Endothelial cell of umbilical vein (primary cell): Measurements from ENCODE around the gene EPN1. TPM values are rescaled to one million over a fixed set of nuclear protein-coding genes. Genes with fewer than 3 reads are reported as not detected.
A peak's percentile ranks its signal among the peaks of the same experiment; 100 is the strongest.

Experiments
- BruUV-seq: library from RNA; stranded (reverse); fragments of 400-500 nt; replicated peaks from 2 replicates; lab custom pipeline; 2021; lab: Mats Ljungman, UMichigan
- CTCF ChIA-PET: fragments of 300-600, 350-600 bp; sonication (Branson Sonifier 250); formaldehyde crosslinking; loops from one replicate; lab custom pipeline; 2021; ENCODE audit warnings: antibody characterized with exemption, inconsistent platforms; lab: Charles Lee
- POLR2A ChIA-PET: fragments of 300-600, 350-600 bp; sonication (Branson Sonifier 250); formaldehyde crosslinking; loops from one replicate; lab custom pipeline; 2021; ENCODE audit warnings: antibody characterized with exemption, inconsistent platforms; lab: Charles Lee
- DNase-seq: peaks from one replicate; pipeline ENCODE4 v3.0.0-alpha.2; 2011; ENCODE audit warnings: low read depth, low spot score
- FAIRE-seq: peaks from 2 replicates; lab custom pipeline; 2011; peaks lifted over from hg19 to GRCh38; lab: Jason Lieb, UNC
- H2AFZ ChIP-seq: 2 replicates; pipeline ENCODE4 v1.6.0; 2012; ENCODE audit warnings: low read depth, low read length, control low read depth, inconsistent platforms
- H3K27ac ChIP-seq: 2 replicates; pipeline ENCODE4 v1.5.1; 2011; ENCODE audit warnings: low read depth, mild to moderate bottlenecking, control low read depth, low read length, moderate library complexity; ENCODE audit not compliant: insufficient read depth
- H3K27me3 ChIP-seq, 2 experiments: 2 replicates each; pipeline versions ENCODE4 v1.6.0 to v1.6.1; 2011; ENCODE audit warnings: low read length in 2 of 2, mixed read lengths in 1 of 2; ENCODE audit not compliant: control insufficient read depth in 2 of 2, insufficient read depth in 2 of 2
- H3K36me3 ChIP-seq, 2 experiments: 2 replicates in 1 of 2; 3 replicates in 1 of 2; pipeline ENCODE4 v1.5.1; 2011; ENCODE audit warnings: low read length in 2 of 2, mild to moderate bottlenecking in 1 of 2, moderate library complexity in 1 of 2; ENCODE audit not compliant: control insufficient read depth in 2 of 2, insufficient read depth in 2 of 2; ENCODE audit errors: extremely low read depth in 1 of 2
- H3K4me1 ChIP-seq: 3 replicates; pipeline ENCODE4 v1.5.1; 2011; ENCODE audit warnings: mild to moderate bottlenecking, low read length; ENCODE audit not compliant: control insufficient read depth, insufficient read depth; ENCODE audit errors: extremely low read depth
- H3K4me2 ChIP-seq: 2 replicates; pipeline ENCODE4 v1.6.1; 2011; ENCODE audit warnings: low read length, control low read depth, mixed read lengths; ENCODE audit not compliant: insufficient read depth
- H3K4me3 ChIP-seq, 3 experiments: fragments of 200-600 bp in 1 of 3; sonication (generic), shearing (Covaris generic) in 1 of 3; replicated peaks in 1 of 3; 2 replicates each; pipeline ENCODE4 v1.5.1; 2011 to 2016; ENCODE audit warnings: control low read depth in 3 of 3, low read length in 3 of 3, mild to moderate bottlenecking in 2 of 3, inconsistent platforms in 1 of 3, low read depth in 1 of 3, moderate library complexity in 1 of 3; ENCODE audit not compliant: insufficient read depth in 1 of 3
- H3K79me2 ChIP-seq: 2 replicates; pipeline ENCODE4 v1.6.0; 2012; ENCODE audit warnings: low read length, inconsistent platforms; ENCODE audit not compliant: control insufficient read depth, insufficient read depth
- H3K9ac ChIP-seq: replicated peaks from 2 replicates; pipeline ENCODE3; 2011; ENCODE audit warnings: low read length, control low read depth; ENCODE audit not compliant: insufficient read depth; ENCODE audit errors: extremely low read depth
- H3K9me1 ChIP-seq: replicated peaks from 3 replicates; pipeline ENCODE4 v1.6.0; 2011; ENCODE audit warnings: mild to moderate bottlenecking, low read length; ENCODE audit not compliant: control insufficient read depth, insufficient read depth; ENCODE audit errors: extremely low read depth
- H3K9me3 ChIP-seq: replicated peaks from 2 replicates; pipeline ENCODE4 v1.5.1; 2012; ENCODE audit warnings: low read length, inconsistent platforms; ENCODE audit not compliant: control insufficient read depth, insufficient read depth
- H4K20me1 ChIP-seq: replicated peaks from 2 replicates; pipeline ENCODE3; 2011; ENCODE audit warnings: mild to moderate bottlenecking, low read length; ENCODE audit not compliant: control insufficient read depth, insufficient read depth; ENCODE audit errors: extremely low read depth
- EZH2 ChIP-seq: IDR thresholded peaks from 2 replicates; pipeline ENCODE4 v1.6.1; 2012; ENCODE audit warnings: borderline replicate concordance, low read depth, mild to moderate bottlenecking, moderate library complexity, low read length, inconsistent platforms; ENCODE audit not compliant: severe bottlenecking
- FOS ChIP-seq: IDR thresholded peaks from 2 replicates; pipeline ENCODE4 v1.6.1; 2011; ENCODE audit warnings: mild to moderate bottlenecking, low read length, moderate library complexity, borderline replicate concordance; ENCODE audit not compliant: insufficient read depth
- GATA2 ChIP-seq: IDR thresholded peaks from 2 replicates; pipeline ENCODE4 v1.7.0; 2011; ENCODE audit warnings: low read depth, mild to moderate bottlenecking, moderate library complexity, mixed read lengths, low read length; ENCODE audit not compliant: insufficient read length, insufficient read depth
- JUN ChIP-seq: IDR thresholded peaks from 2 replicates; pipeline ENCODE4 v1.6.1; 2011; ENCODE audit warnings: borderline replicate concordance, low read depth; ENCODE audit not compliant: insufficient read length, insufficient read depth
- MYC ChIP-seq: IDR thresholded peaks from one replicate; pipeline ENCODE4 v1.6.1; 2011; ENCODE audit warnings: mild to moderate bottlenecking, low read depth, low read length
- POLR2A ChIP-seq: IDR thresholded peaks from 2 replicates; pipeline ENCODE4 v1.6.1; 2012; ENCODE audit warnings: low read depth, mild to moderate bottlenecking, control low read depth, low read length
- POLR2AphosphoS5 ChIP-seq: IDR thresholded peaks from 2 replicates; pipeline ENCODE4 v1.6.1; 2012; ENCODE audit warnings: low read depth, mild to moderate bottlenecking, control low read depth, low read length, moderate library complexity; ENCODE audit not compliant: insufficient read depth
- dilution Hi-C: fragments of 300-500 bp; cut with MboI; formaldehyde crosslinking; loops from one replicate; pipeline ENCODE4 v1.15.0; 2019; ENCODE audit warnings: low sequenced_read_pairs; ENCODE audit not compliant: extremely low pct_ligation_motif_present
- intact Hi-C: fragments of 100-400 bp; cut with micrococcal nuclease; formaldehyde crosslinking; loops from one replicate; pipeline ENCODE4 v1.10.0; 2022
- polyA plus RNA-seq, 4 experiments: library from polyadenylated mRNA; depleted of rRNA in 3 of 4; stranded (reverse) in 3 of 4; unstranded in 1 of 4; fragments of >200 nt; gene quantifications; 2 replicates each; pipeline versions ENCODE4 v1.2.1 to v1.2.3, GENCODE V29; 2011 to 2012; ENCODE audit warnings: missing spikeins in 1 of 4
- total RNA-seq: library from RNA; stranded (reverse); gene quantifications from 2 replicates; pipeline ENCODE4 v1.2.3, GENCODE V29; 2021
- TF ChIP-seq, protein P1 (sequence below): IDR thresholded peaks from 2 replicates; pipeline ENCODE4 v1.6.1; 2011; ENCODE audit not compliant: insufficient read depth, insufficient read length
- TF ChIP-seq, protein P2 (sequence below), 2 donors: IDR thresholded peaks; 1 replicate in 1 of 2; 2 replicates in 1 of 2; pipeline ENCODE4 v1.5.1; 2011; ENCODE audit warnings: low read length in 2 of 2, mild to moderate bottlenecking in 2 of 2, moderate library complexity in 2 of 2, control low read depth in 1 of 2, inconsistent platforms in 1 of 2, low read depth in 1 of 2; ENCODE audit not compliant: insufficient read depth in 1 of 2; ENCODE audit errors: extremely low read depth in 1 of 2

EPN1 gene
- total and polyA plus RNA-seq, 2 donors (not counting 3 experiments of a cell fraction or from before 2014, with no cell fraction given), result 87.2 to 138 TPM

DNA sequence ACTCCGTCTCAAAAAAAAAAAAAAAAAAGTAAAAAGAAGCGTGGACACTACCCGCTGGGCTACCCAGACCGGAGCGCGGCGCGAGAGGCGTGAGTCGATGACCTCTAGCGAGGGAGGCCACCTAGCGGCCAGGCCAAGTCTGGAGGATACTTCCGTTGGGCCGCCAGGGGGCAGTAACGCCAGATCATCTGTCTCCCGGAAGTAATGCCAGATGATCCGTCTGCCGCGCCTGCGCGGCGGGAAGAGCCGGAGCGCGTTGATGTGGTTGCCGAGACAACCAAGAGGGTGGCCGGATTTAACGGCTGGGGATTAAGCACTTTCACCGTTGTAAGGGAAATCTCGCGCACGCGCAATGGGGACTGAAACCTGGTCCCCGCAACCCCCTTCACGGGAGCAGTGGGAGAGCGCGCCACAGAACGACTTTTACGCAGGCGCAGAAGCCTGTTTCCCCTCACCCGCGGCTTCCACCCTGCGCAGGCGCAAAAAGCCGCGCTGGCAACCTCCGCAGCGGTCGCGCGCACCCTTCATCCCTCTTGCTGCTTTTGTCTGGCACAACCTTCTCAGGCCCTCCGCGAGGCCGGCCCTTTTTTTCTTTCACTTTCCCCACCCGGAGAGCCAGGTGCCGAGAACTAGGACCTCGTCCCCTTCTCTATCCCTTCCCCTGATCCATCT is 21.2 kb upstream of the EPN1 start:
- intact Hi-C loops (loop anchor here (1.0 to 10.0 kb wide), 7 partner anchors 13 to 1189 kb away; partner anchors contain the start of genes EPN1, KMT5C, LENG9 and ZNF524), dilution Hi-C loops (no loop called here)
- H3K9me1 ChIP-seq, result no peaks in the 10 kb centered on the region
- ChIA-PET POLR2A (interaction anchor here (0.7 to 1.2 kb wide), 6 partner anchors 12 to 680 kb away, joined by 3 to 7 read pairs (median 4); partner anchors contain the start of genes FIZ1 and ZNF865), CTCF (interaction anchor here (0.7 to 1.6 kb wide), 19 partner anchors 12 to 186 kb away, joined by 3 to 28 read pairs (median 4); partner anchors contain the start of genes FIZ1 and ZNF524)
- H4K20me1 ChIP-seq, result peaks cover 12% of the 10 kb centered on the region
- H3K4me3 ChIP-seq, result peak overlapping the region; percentile 17 to 98 (median 89)
- H2AFZ ChIP-seq, result peak overlapping the region; percentile 58
- H3K9me3 ChIP-seq, result no peaks in the 10 kb centered on the region
- TSS peak; percentile 66 for BruUV-seq
- FAIRE-seq, result no peak
- H3K27ac ChIP-seq, result peak overlapping the region; percentile 99
- H3K36me3 ChIP-seq, result peaks cover 0 to 1% of the 10 kb centered on the region in 2 experiments
- no peaks in the 10 kb centered on the region for H3K27me3 ChIP-seq
- peaks cover 38% of the 10 kb centered on the region for H3K79me2 ChIP-seq
- H3K4me2 ChIP-seq, result peak overlapping the region; percentile 85
- DNase-seq, result peak; percentile 99
- no peak for TF ChIP-seq GATA2
- TF ChIP-seq POLR2AphosphoS5, result peak; percentile 73
- no peak for TF ChIP-seq JUN
- TF ChIP-seq, protein P1, sequence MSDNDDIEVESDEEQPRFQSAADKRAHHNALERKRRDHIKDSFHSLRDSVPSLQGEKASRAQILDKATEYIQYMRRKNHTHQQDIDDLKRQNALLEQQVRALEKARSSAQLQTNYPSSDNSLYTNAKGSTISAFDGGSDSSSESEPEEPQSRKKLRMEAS, result peak; percentile 21
- TF ChIP-seq, protein P2, sequence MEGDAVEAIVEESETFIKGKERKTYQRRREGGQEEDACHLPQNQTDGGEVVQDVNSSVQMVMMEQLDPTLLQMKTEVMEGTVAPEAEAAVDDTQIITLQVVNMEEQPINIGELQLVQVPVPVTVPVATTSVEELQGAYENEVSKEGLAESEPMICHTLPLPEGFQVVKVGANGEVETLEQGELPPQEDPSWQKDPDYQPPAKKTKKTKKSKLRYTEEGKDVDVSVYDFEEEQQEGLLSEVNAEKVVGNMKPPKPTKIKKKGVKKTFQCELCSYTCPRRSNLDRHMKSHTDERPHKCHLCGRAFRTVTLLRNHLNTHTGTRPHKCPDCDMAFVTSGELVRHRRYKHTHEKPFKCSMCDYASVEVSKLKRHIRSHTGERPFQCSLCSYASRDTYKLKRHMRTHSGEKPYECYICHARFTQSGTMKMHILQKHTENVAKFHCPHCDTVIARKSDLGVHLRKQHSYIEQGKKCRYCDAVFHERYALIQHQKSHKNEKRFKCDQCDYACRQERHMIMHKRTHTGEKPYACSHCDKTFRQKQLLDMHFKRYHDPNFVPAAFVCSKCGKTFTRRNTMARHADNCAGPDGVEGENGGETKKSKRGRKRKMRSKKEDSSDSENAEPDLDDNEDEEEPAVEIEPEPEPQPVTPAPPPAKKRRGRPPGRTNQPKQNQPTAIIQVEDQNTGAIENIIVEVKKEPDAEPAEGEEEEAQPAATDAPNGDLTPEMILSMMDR (IDR thresholded peaks at IDR 0.05; ENCODE audit: extremely low read depth in 1 of 2, insufficient read depth in 1 of 2, low read depth in 1 of 2, low read length in 2 of 2), result peak; percentile 100
- peak; percentile 79 for TF ChIP-seq POLR2A
- no peak for TF ChIP-seq FOS
- no peak for TF ChIP-seq EZH2
- TF ChIP-seq MYC, result no peak
- peaks cover 26% of the 10 kb centered on the region for H3K4me1 ChIP-seq
- H3K9ac ChIP-seq, result peak overlapping the region; percentile 100
